Caco-2 (cell line): Measurements from ENCODE around the gene SLC39A7. TPM values are rescaled to one million over a fixed set of nuclear protein-coding genes. Genes with fewer than 3 reads are reported as not detected.
A peak's percentile ranks its signal among the peaks of the same experiment; 100 is the strongest.

ENCODE experiments used
- BruUV-seq: library from RNA; stranded (reverse); fragments of 400-500 nt; replicated peaks from 2 replicates; lab custom pipeline; 2021; lab: Mats Ljungman, UMichigan
- CTCF ChIA-PET: fragments of 300-600 bp; sonication (Branson Sonifier 250); formaldehyde crosslinking; loops from one replicate; lab custom pipeline; 2022; ENCODE audit warnings: antibody characterized with exemption; lab: Charles Lee
- POLR2A ChIA-PET: fragments of 300-600 bp; sonication (Branson Sonifier 250); formaldehyde crosslinking; loops from one replicate; lab custom pipeline; 2022; ENCODE audit warnings: antibody characterized with exemption; lab: Charles Lee
- DNase-seq, 2 experiments: peaks; one replicate each; pipeline versions ENCODE4 v3.0.0 to v3.0.0-alpha.2; 2020 to 2022
- H3K27me3 ChIP-seq: replicated peaks from 2 replicates; pipeline ENCODE4 v1.6.0; 2011; ENCODE audit warnings: low read length; ENCODE audit not compliant: control insufficient read depth, insufficient read depth
- H3K36me3 ChIP-seq: 2 replicates; pipeline ENCODE4 v1.5.1; 2011; ENCODE audit warnings: low read length; ENCODE audit not compliant: control insufficient read depth, insufficient read depth
- H3K4me1 ChIP-seq: fragments of 250-450 bp; sonication (Bioruptor Pico); 2 replicates; pipeline ENCODE4 v1.5.1; 2020; ENCODE audit warnings: mild to moderate bottlenecking
- H3K4me3 ChIP-seq: 2 replicates; pipeline ENCODE4 v1.5.1; 2011; ENCODE audit warnings: low read depth, mild to moderate bottlenecking, control low read depth, low read length
- H3K9me3 ChIP-seq: fragments of 250-450 bp; sonication (Bioruptor Pico); 2 replicates; pipeline ENCODE4 v1.5.1; 2020; ENCODE audit warnings: mild to moderate bottlenecking, moderate library complexity
- H3K27ac Mint-ChIP-seq: one replicate; pipeline ENCODE4 v1.8.0; 2022; ENCODE audit warnings: mixed read lengths; ENCODE audit not compliant: unreplicated experiment
- H3K27me3 Mint-ChIP-seq: one replicate; pipeline ENCODE4 v1.8.0; 2022; ENCODE audit warnings: mixed read lengths; ENCODE audit not compliant: insufficient read depth, unreplicated experiment
- H3K36me3 Mint-ChIP-seq: one replicate; pipeline ENCODE4 v1.8.0; 2022; ENCODE audit warnings: mild to moderate bottlenecking, mixed read lengths; ENCODE audit not compliant: insufficient read depth, unreplicated experiment
- H3K4me1 Mint-ChIP-seq: one replicate; pipeline ENCODE4 v1.8.0; 2022; ENCODE audit warnings: low read depth, mixed read lengths; ENCODE audit not compliant: unreplicated experiment
- H3K4me3 Mint-ChIP-seq: one replicate; pipeline ENCODE4 v1.8.0; 2022; ENCODE audit warnings: mild to moderate bottlenecking, moderate library complexity, mixed read lengths; ENCODE audit not compliant: unreplicated experiment
- H3K9me3 Mint-ChIP-seq: one replicate; pipeline ENCODE4 v1.8.0; 2022; ENCODE audit warnings: mixed read lengths; ENCODE audit not compliant: unreplicated experiment
- intact Hi-C: fragments of 100-400 bp; cut with micrococcal nuclease; formaldehyde crosslinking; loops from one replicate; pipeline ENCODE4 v1.10.0; 2022; ENCODE audit not compliant: unreplicated experiment
- total RNA-seq: library from RNA; stranded (reverse); gene quantifications from 2 replicates; pipeline ENCODE4 v1.2.3, GENCODE V29; 2022
- TF ChIP-seq, protein P1 (sequence below), 2 experiments: fragments of 200-600 bp in 1 of 2; IDR thresholded peaks; 1 replicate in 1 of 2; 2 replicates in 1 of 2; pipeline versions ENCODE4 v1.5.1 to v1.8.0; 2011 to 2022; ENCODE audit warnings: antibody characterized with exemption in 1 of 2, control low read depth in 1 of 2, inconsistent platforms in 1 of 2, low read depth in 1 of 2, low read length in 1 of 2, mild to moderate bottlenecking in 1 of 2, moderate library complexity in 1 of 2; ENCODE audit not compliant: insufficient read depth in 1 of 2, severe bottlenecking in 1 of 2, unreplicated experiment in 1 of 2

SLC39A7 gene
- total RNA-seq, 1 experiment from 2014 or later = 140 TPM

DNA sequence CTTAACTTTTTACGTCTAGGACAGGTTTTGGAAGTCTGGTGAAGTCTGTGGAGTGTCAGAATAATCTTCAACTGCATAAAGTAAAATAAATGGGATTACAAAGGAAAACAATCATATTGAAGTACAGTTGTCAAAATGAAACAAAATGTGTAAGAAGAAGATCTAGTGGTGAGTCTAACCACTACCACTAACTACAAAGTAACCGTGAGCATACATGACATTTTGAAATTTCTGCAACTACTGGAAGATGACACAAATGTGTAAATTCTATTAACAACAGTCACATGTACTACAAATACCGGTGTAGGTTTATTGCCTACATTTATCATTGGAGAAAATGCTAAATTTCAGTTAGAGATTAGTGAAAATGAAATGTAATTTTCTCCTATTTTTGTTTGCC lies 41.3 kb downstream of the SLC39A7 start:
- H3K4me3 Mint-ChIP-seq = no peak overlapping the region
- Histone ChIP-seq H3K9me3 (no peaks in the 10 kb centered on the region), H3K4me3 (no peak overlapping the region), H3K27me3 (no peaks in the 10 kb centered on the region), H3K4me1 (no peaks in the 10 kb centered on the region), H3K36me3 (no peaks in the 10 kb centered on the region; the same call in 1 of the 2 replicates)
- H3K36me3 Mint-ChIP-seq = no peaks in the 10 kb centered on the region
- H3K27ac Mint-ChIP-seq = no peak overlapping the region
- H3K4me1 Mint-ChIP-seq = no peaks in the 10 kb centered on the region
- intact Hi-C loops = no loop called here
- H3K9me3 Mint-ChIP-seq = no peaks in the 10 kb centered on the region
- TF ChIP-seq, protein P1, sequence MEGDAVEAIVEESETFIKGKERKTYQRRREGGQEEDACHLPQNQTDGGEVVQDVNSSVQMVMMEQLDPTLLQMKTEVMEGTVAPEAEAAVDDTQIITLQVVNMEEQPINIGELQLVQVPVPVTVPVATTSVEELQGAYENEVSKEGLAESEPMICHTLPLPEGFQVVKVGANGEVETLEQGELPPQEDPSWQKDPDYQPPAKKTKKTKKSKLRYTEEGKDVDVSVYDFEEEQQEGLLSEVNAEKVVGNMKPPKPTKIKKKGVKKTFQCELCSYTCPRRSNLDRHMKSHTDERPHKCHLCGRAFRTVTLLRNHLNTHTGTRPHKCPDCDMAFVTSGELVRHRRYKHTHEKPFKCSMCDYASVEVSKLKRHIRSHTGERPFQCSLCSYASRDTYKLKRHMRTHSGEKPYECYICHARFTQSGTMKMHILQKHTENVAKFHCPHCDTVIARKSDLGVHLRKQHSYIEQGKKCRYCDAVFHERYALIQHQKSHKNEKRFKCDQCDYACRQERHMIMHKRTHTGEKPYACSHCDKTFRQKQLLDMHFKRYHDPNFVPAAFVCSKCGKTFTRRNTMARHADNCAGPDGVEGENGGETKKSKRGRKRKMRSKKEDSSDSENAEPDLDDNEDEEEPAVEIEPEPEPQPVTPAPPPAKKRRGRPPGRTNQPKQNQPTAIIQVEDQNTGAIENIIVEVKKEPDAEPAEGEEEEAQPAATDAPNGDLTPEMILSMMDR (IDR thresholded peaks at IDR 0.05; ENCODE audit: insufficient read depth in 1 of 2, low read depth in 1 of 2, low read length in 1 of 2, severe bottlenecking in 1 of 2, unreplicated experiment in 1 of 2) = no peak
- no peak for DNase-seq
- no TSS peak for BruUV-seq
- POLR2A ChIA-PET = no interaction called here
- CTCF ChIA-PET = no interaction called here
- peaks cover 12% of the 10 kb centered on the region for H3K27me3 Mint-ChIP-seq

DNA sequence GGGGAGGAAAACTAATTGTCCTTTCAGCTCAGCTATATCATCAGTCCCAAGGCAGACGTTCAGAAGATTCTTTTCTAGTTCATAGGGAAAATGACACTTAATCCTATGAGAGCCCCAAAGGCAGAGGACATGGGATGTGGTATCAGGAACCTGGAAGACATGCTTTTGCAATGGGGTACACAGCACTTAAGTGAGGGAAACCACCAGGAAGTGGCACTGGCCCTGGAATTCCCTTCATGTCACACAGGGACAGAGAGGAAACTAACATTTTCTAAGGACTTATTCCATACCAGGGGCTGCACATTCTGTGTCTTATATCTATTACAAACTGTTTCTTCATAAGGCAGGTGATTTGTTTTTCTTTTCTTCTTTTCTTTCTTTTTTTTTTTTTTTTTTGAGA lies 42.8 kb downstream of the SLC39A7 start:
- Mint-ChIP-seq H3K27me3 (peaks cover 12% of the 10 kb centered on the region), H3K4me1 (no peaks in the 10 kb centered on the region), H3K9me3 (no peaks in the 10 kb centered on the region), H3K36me3 (peaks cover 1% of the 10 kb centered on the region), H3K4me3 (no peak overlapping the region), H3K27ac (no peak overlapping the region)
- no peaks in the 10 kb centered on the region for H3K4me1 ChIP-seq
- TF ChIP-seq, protein P1 (IDR thresholded peaks at IDR 0.05; ENCODE audit: insufficient read depth in 1 of 2, low read depth in 1 of 2, low read length in 1 of 2, severe bottlenecking in 1 of 2, unreplicated experiment in 1 of 2) = no peak
- no peaks in the 10 kb centered on the region for H3K27me3 ChIP-seq
- H3K36me3 ChIP-seq = no peaks in the 10 kb centered on the region; the same call in 1 of the 2 replicates
- intact Hi-C loops = no loop called here
- H3K4me3 ChIP-seq = no peak overlapping the region
- H3K9me3 ChIP-seq = no peaks in the 10 kb centered on the region
- ChIA-PET POLR2A (no interaction called here), CTCF (no interaction called here)
- no peak for DNase-seq
- no TSS peak for BruUV-seq

DNA sequence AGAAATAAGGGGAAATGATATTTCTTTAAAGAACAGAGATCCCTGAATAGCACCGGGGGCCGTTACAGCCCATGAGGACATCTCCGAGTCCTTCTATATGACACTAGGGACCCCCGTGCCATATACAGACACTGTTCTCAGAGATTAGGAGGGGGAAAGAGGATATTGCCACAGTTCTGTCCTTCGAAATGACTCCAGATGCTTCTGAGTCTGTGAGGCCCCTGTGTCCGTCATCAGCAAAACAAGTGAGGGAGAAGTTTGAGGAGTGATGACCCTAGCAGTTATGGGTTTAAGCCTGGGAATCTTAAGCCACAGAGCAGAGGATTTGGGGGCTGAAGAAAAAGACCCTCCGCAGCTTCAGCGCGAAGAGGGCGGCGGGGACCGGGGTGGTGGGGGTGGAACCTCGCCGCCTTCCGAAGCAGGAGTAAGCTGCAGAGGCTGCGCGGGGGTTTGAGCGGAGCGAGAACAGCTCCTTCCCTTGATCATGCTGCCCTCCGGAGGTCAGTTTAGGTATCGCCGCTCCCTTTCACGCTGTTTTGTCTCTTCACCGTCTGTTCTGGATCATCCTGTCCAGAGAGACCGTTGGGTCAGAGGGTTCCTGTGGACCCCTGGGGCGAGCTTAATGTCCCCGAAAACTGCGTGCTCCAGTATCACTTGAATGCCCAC lies 47.4 kb downstream of the SLC39A7 start:
- ChIA-PET CTCF (interaction anchor here (0.5 to 2.1 kb wide), 15 partner anchors 12 to 539 kb away, joined by 3 to 15 read pairs (median 4); partner anchors contain the start of genes BRD2, HSD17B8 and RING1), POLR2A (interaction anchor here (1.0 to 2.7 kb wide), 2 partner anchors 40 to 276 kb away, joined by 3 to 16 read pairs; partner anchors contain the start of gene RING1)
- Histone ChIP-seq H3K36me3 (no peaks in the 10 kb centered on the region; the same call in 1 of the 2 replicates), H3K27me3 (no peaks in the 10 kb centered on the region), H3K4me1 (peaks cover 5% of the 10 kb centered on the region; the same call in 1 of the 2 replicates), H3K9me3 (no peaks in the 10 kb centered on the region), H3K4me3 (peak overlapping the region; percentile 35)
- BruUV-seq = no TSS peak
- peak; percentile 83 to 89 for DNase-seq
- H3K9me3 Mint-ChIP-seq = no peaks in the 10 kb centered on the region
- peaks cover 2% of the 10 kb centered on the region for H3K27me3 Mint-ChIP-seq
- intact Hi-C loops = loop anchor here (1.0 to 2.0 kb wide), 4 partner anchors 43 to 234 kb away; no protein-coding TSS in a partner anchor
- no peak overlapping the region for H3K27ac Mint-ChIP-seq
- peak overlapping the region; percentile 85 for H3K4me3 Mint-ChIP-seq
- TF ChIP-seq, protein P1 (IDR thresholded peaks at IDR 0.05; ENCODE audit: insufficient read depth in 1 of 2, low read depth in 1 of 2, low read length in 1 of 2, severe bottlenecking in 1 of 2, unreplicated experiment in 1 of 2) = peak; percentile 84 to 86
- H3K36me3 Mint-ChIP-seq = peaks cover 27% of the 10 kb centered on the region
- peaks cover 10% of the 10 kb centered on the region for H3K4me1 Mint-ChIP-seq
